NCI-H146 treated with DMSO at 0.1 percent for 48 hours (cell line): Measurements from ENCODE around the gene CAGE1.
"Not testable (repeated sequence)": the region's sequence is repeated elsewhere in the genome, so short reads cannot be mapped to it uniquely, and the experiment has no call there.

Experiments used
- DNase-seq: peaks from one replicate; lab custom pipeline; 2025; ENCODE audit not compliant: unreplicated experiment; lab: John Stamatoyannopoulos, UW

CAGE1 gene

GRCh38 chr6:7341271-7341670 lies 48.3 kb downstream of the CAGE1 start:
- no peak for DNase-seq

GRCh38 chr6:7339007-7339732 lies 50.4 kb downstream of the CAGE1 start:
- DNase-seq, result peak; percentile 17

GRCh38 chr6:7338031-7338430 lies 51.5 kb downstream of the CAGE1 start:
- DNase-seq, result no peak

GRCh38 chr6:7335519-7335918 lies 54.0 kb downstream of the CAGE1 start:
- DNase-seq, result no peak

GRCh38 chr6:7334685-7335084 lies 54.9 kb downstream of the CAGE1 start:
- no peak for DNase-seq

GRCh38 chr6:7332090-7332745 lies 57.3 kb downstream of the CAGE1 start:
- DNase-seq, result no peak

- no peak for DNase-seq
These were observed 58.1 kb downstream of the CAGE1 start for GRCh38 chr6:7331452-7331851.

GRCh38 chr6:7328243-7328642 lies 61.3 kb downstream of the CAGE1 start:
- no peak for DNase-seq

- DNase-seq, result no peak
These were observed 63.8 kb downstream of the CAGE1 start for GRCh38 chr6:7325750-7326149.

- no peak for DNase-seq
These were observed 65.0 kb downstream of the CAGE1 start for GRCh38 chr6:7324520-7324919.

- DNase-seq, result no peak
These were observed 66.5 kb downstream of the CAGE1 start for GRCh38 chr6:7323074-7323473.

- DNase-seq, result not testable (repeated sequence)
These were observed 67.7 kb downstream of the CAGE1 start for GRCh38 chr6:7321866-7322265.

GRCh38 chr6:7319406-7319805 lies 70.1 kb downstream of the CAGE1 start:
- DNase-seq, result not testable (repeated sequence)

GRCh38 chr6:7317538-7317937 lies 72.0 kb downstream of the CAGE1 start:
- no peak for DNase-seq

- DNase-seq, result no peak
These were observed 72.6 kb downstream of the CAGE1 start for GRCh38 chr6:7316658-7317533.

GRCh38 chr6:7315948-7316365 lies 73.6 kb downstream of the CAGE1 start:
- DNase-seq, result no peak

GRCh38 chr6:7315087-7315947 lies 74.2 kb downstream of the CAGE1 start:
- DNase-seq, result not testable (repeated sequence)

- DNase-seq, result no peak
These were observed 75.1 kb downstream of the CAGE1 start for GRCh38 chr6:7314414-7314813.

- no peak for DNase-seq
These were observed 75.9 kb downstream of the CAGE1 start for GRCh38 chr6:7313505-7314165.
